Caco-2 (cell line): ENCODE results near the gene PCBP3. TPM values are rescaled to one million over a fixed set of nuclear protein-coding genes. Genes with fewer than 3 reads are reported as not detected.

Experiments
- BruUV-seq: library from RNA; stranded (reverse); fragments of 400-500 nt; replicated peaks from 2 replicates; lab custom pipeline; 2021; lab: Mats Ljungman, UMichigan
- CTCF ChIA-PET: fragments of 300-600 bp; sonication (Branson Sonifier 250); formaldehyde crosslinking; loops from one replicate; lab custom pipeline; 2022; ENCODE audit warnings: antibody characterized with exemption; lab: Charles Lee
- POLR2A ChIA-PET: fragments of 300-600 bp; sonication (Branson Sonifier 250); formaldehyde crosslinking; loops from one replicate; lab custom pipeline; 2022; ENCODE audit warnings: antibody characterized with exemption; lab: Charles Lee
- DNase-seq, 2 experiments: peaks; one replicate each; pipeline versions ENCODE4 v3.0.0 to v3.0.0-alpha.2; 2020 to 2022
- H3K27me3 ChIP-seq: replicated peaks from 2 replicates; pipeline ENCODE4 v1.6.0; 2011; ENCODE audit warnings: low read length; ENCODE audit not compliant: control insufficient read depth, insufficient read depth
- H3K36me3 ChIP-seq: 2 replicates; pipeline ENCODE4 v1.5.1; 2011; ENCODE audit warnings: low read length; ENCODE audit not compliant: control insufficient read depth, insufficient read depth
- H3K4me1 ChIP-seq: fragments of 250-450 bp; sonication (Bioruptor Pico); 2 replicates; pipeline ENCODE4 v1.5.1; 2020; ENCODE audit warnings: mild to moderate bottlenecking
- H3K4me3 ChIP-seq: 2 replicates; pipeline ENCODE4 v1.5.1; 2011; ENCODE audit warnings: low read depth, mild to moderate bottlenecking, control low read depth, low read length
- H3K9me3 ChIP-seq: fragments of 250-450 bp; sonication (Bioruptor Pico); 2 replicates; pipeline ENCODE4 v1.5.1; 2020; ENCODE audit warnings: mild to moderate bottlenecking, moderate library complexity
- H3K27ac Mint-ChIP-seq: one replicate; pipeline ENCODE4 v1.8.0; 2022; ENCODE audit warnings: mixed read lengths; ENCODE audit not compliant: unreplicated experiment
- H3K27me3 Mint-ChIP-seq: one replicate; pipeline ENCODE4 v1.8.0; 2022; ENCODE audit warnings: mixed read lengths; ENCODE audit not compliant: insufficient read depth, unreplicated experiment
- H3K36me3 Mint-ChIP-seq: one replicate; pipeline ENCODE4 v1.8.0; 2022; ENCODE audit warnings: mild to moderate bottlenecking, mixed read lengths; ENCODE audit not compliant: insufficient read depth, unreplicated experiment
- H3K4me1 Mint-ChIP-seq: one replicate; pipeline ENCODE4 v1.8.0; 2022; ENCODE audit warnings: low read depth, mixed read lengths; ENCODE audit not compliant: unreplicated experiment
- H3K4me3 Mint-ChIP-seq: one replicate; pipeline ENCODE4 v1.8.0; 2022; ENCODE audit warnings: mild to moderate bottlenecking, moderate library complexity, mixed read lengths; ENCODE audit not compliant: unreplicated experiment
- H3K9me3 Mint-ChIP-seq: one replicate; pipeline ENCODE4 v1.8.0; 2022; ENCODE audit warnings: mixed read lengths; ENCODE audit not compliant: unreplicated experiment
- CTCF ChIP-seq, 2 experiments: fragments of 200-600 bp in 1 of 2; IDR thresholded peaks; 1 replicate in 1 of 2; 2 replicates in 1 of 2; pipeline versions ENCODE4 v1.5.1 to v1.8.0; 2011 to 2022; ENCODE audit warnings: antibody characterized with exemption in 1 of 2, control low read depth in 1 of 2, inconsistent platforms in 1 of 2, low read depth in 1 of 2, low read length in 1 of 2, mild to moderate bottlenecking in 1 of 2, moderate library complexity in 1 of 2; ENCODE audit not compliant: insufficient read depth in 1 of 2, severe bottlenecking in 1 of 2, unreplicated experiment in 1 of 2
- intact Hi-C: fragments of 100-400 bp; cut with micrococcal nuclease; formaldehyde crosslinking; loops from one replicate; pipeline ENCODE4 v1.10.0; 2022; ENCODE audit not compliant: unreplicated experiment
- total RNA-seq: library from RNA; stranded (reverse); gene quantifications from 2 replicates; pipeline ENCODE4 v1.2.3, GENCODE V29; 2022

PCBP3 gene
- total RNA-seq, 1 experiment from 2014 or later = 0.75 TPM

GRCh38 chr21:45859762-45860357 lies 216.3 kb downstream of the PCBP3 start:
- Mint-ChIP-seq H3K4me1 (no peaks in the 10 kb centered on the region), H3K27me3 (peaks cover 3% of the 10 kb centered on the region), H3K36me3 (no peaks in the 10 kb centered on the region), H3K4me3 (no peak overlapping the region), H3K9me3 (no peaks in the 10 kb centered on the region), H3K27ac (no peak overlapping the region)
- no TSS peak for BruUV-seq
- H3K4me3 ChIP-seq = no peak overlapping the region
- H3K27me3 ChIP-seq = no peaks in the 10 kb centered on the region
- ChIA-PET POLR2A (no interaction called here), CTCF (no interaction called here)
- no peaks in the 10 kb centered on the region for H3K36me3 ChIP-seq
- intact Hi-C loops = no loop called here
- TF ChIP-seq CTCF (IDR thresholded peaks at IDR 0.05; ENCODE audit: insufficient read depth in 1 of 2, low read depth in 1 of 2, low read length in 1 of 2, severe bottlenecking in 1 of 2, unreplicated experiment in 1 of 2) = no peak
- no peaks in the 10 kb centered on the region for H3K4me1 ChIP-seq
- no peak for DNase-seq
- no peaks in the 10 kb centered on the region for H3K9me3 ChIP-seq

GRCh38 chr21:45860493-45861155 lies 217.1 kb downstream of the PCBP3 start:
- TF ChIP-seq CTCF (IDR thresholded peaks at IDR 0.05; ENCODE audit: insufficient read depth in 1 of 2, low read depth in 1 of 2, low read length in 1 of 2, severe bottlenecking in 1 of 2, unreplicated experiment in 1 of 2) = no peak
- no peak overlapping the region for H3K27ac Mint-ChIP-seq
- CTCF ChIA-PET = no interaction called here

GRCh38 chr21:45861156-45861870 lies 217.8 kb downstream of the PCBP3 start:
- H3K4me1 ChIP-seq = no peaks in the 10 kb centered on the region
- H3K9me3 ChIP-seq = no peaks in the 10 kb centered on the region
- no TSS peak for BruUV-seq
- H3K27me3 Mint-ChIP-seq = peaks cover 7% of the 10 kb centered on the region
- H3K4me3 ChIP-seq = no peak overlapping the region
- H3K4me1 Mint-ChIP-seq = no peaks in the 10 kb centered on the region
- intact Hi-C loops = no loop called here
- POLR2A ChIA-PET = no interaction called here
- H3K27me3 ChIP-seq = no peaks in the 10 kb centered on the region
- TF ChIP-seq CTCF (IDR thresholded peaks at IDR 0.05; ENCODE audit: insufficient read depth in 1 of 2, low read depth in 1 of 2, low read length in 1 of 2, severe bottlenecking in 1 of 2, unreplicated experiment in 1 of 2) = no peak
- CTCF ChIA-PET = no interaction called here
- H3K4me3 Mint-ChIP-seq = no peak overlapping the region
- DNase-seq = no peak
- no peaks in the 10 kb centered on the region for H3K9me3 Mint-ChIP-seq
- no peaks in the 10 kb centered on the region for H3K36me3 Mint-ChIP-seq
- no peak overlapping the region for H3K27ac Mint-ChIP-seq
- H3K36me3 ChIP-seq = no peaks in the 10 kb centered on the region

More at GRCh38 chr21:45860493-45861155, 217.1 kb downstream of the PCBP3 start:
- Histone ChIP-seq H3K36me3 (no peaks in the 10 kb centered on the region), H3K4me3 (no peak overlapping the region), H3K27me3 (no peaks in the 10 kb centered on the region), H3K4me1 (no peaks in the 10 kb centered on the region), H3K9me3 (no peaks in the 10 kb centered on the region)
- DNase-seq = no peak
- Mint-ChIP-seq H3K4me1 (no peaks in the 10 kb centered on the region), H3K4me3 (no peak overlapping the region), H3K27me3 (peaks cover 3% of the 10 kb centered on the region), H3K9me3 (no peaks in the 10 kb centered on the region), H3K36me3 (no peaks in the 10 kb centered on the region)
- POLR2A ChIA-PET = no interaction called here
- no TSS peak for BruUV-seq
- intact Hi-C loops = no loop called here
